ENCODE data around the gene TRIM52.

DNA sequence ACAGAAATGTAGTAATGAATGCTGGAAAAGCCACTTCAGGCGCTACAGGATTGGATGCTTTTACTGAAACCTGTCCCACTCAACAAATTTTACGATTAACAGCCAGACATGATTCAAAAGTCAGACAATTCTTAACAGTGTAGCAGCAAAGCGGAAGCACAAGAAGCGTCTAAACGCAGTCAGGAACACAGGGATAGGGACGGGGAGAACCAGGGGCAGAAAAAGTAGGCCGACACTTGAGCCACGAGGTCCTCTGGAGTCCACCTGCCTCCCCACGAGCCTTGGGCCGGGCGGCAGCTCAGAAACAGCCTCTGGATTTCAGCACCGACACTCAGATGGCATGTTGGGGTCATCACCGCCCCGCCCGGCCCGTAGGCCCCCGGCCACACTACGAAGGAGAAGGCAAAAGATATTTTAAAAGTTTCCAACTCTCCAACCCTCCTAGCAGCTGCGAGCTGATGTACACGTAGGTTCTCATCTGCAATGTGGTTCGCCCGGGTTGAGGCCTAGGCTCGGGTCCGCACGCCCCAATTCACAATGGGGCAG lies 17.9 kb downstream of the TRIM52 start:
- no peak for TF ChIP-seq POLR2A (IDR thresholded peaks at IDR 0.05; ENCODE audit: low read length)
- TF ChIP-seq GATA1 (IDR thresholded peaks at IDR 0.05; ENCODE audit: low read depth, low read length) = no peak
